ENCODE measurements around the gene ROCK2. TPM values are rescaled to one million over a fixed set of nuclear protein-coding genes. Genes with fewer than 3 reads are reported as not detected.

Gene ROCK2
- total RNA-seq, 1 experiment from 2014 or later, result 38.0 TPM

GRCh38 chr2:11388262-11389051, 44.0 kb upstream of the ROCK2 start:
- no peak overlapping the region for H3K4me3 ChIP-seq
- H3K27me3 ChIP-seq (ENCODE audit: insufficient read depth, low read depth), result no peaks in the 10 kb centered on the region
- H3K4me1 ChIP-seq (replicated peaks; ENCODE audit: insufficient read depth), result no peaks in the 10 kb centered on the region
- no peak overlapping the region for H2AFZ ChIP-seq
- no peaks in the 10 kb centered on the region for H3F3A ChIP-seq (ENCODE audit: insufficient read depth, low read depth)
- TF ChIP-seq CTCF (conservative IDR thresholded peaks at IDR 0.05) (no peak), EZH2 (IDR thresholded peaks at IDR 0.05; ENCODE audit: low read depth) (no peak)
- no peak overlapping the region for H3K4me2 ChIP-seq
- H3K36me3 ChIP-seq (ENCODE audit: low read depth), result no peaks in the 10 kb centered on the region
- DNase-seq, result no peak
- intact Hi-C loops (cut with micrococcal nuclease; ENCODE audit: unreplicated experiment), result no loop called here
- H3K79me2 ChIP-seq (ENCODE audit: low read depth), result no peaks in the 10 kb centered on the region
- BruUV-seq (replicated peaks), result no TSS peak
- no peaks in the 10 kb centered on the region for H4K20me1 ChIP-seq (ENCODE audit: insufficient read depth)
- CTCF ChIA-PET, result no interaction called here
- POLR2A ChIA-PET (ENCODE audit: unreplicated experiment), result no interaction called here
- no peaks in the 10 kb centered on the region for H3K9me3 ChIP-seq (ENCODE audit: insufficient read depth, low read depth)
- no peak overlapping the region for H3K27ac ChIP-seq
- H3K9me2 ChIP-seq (ENCODE audit: insufficient read depth), result no peaks in the 10 kb centered on the region

- CTCF ChIA-PET, result no interaction called here
Measured at GRCh38 chr2:11387843-11388242, 43.4 kb upstream of the ROCK2 start.

GRCh38 chr2:11387100-11387390, 42.6 kb upstream of the ROCK2 start:
- no peaks in the 10 kb centered on the region for H4K20me1 ChIP-seq (ENCODE audit: insufficient read depth)
- no peaks in the 10 kb centered on the region for H3K9me3 ChIP-seq (ENCODE audit: insufficient read depth, low read depth)
- H2AFZ ChIP-seq, result no peak overlapping the region
- no TSS peak for BruUV-seq (replicated peaks)
- H3K4me1 ChIP-seq (replicated peaks; ENCODE audit: insufficient read depth), result no peaks in the 10 kb centered on the region
- POLR2A ChIA-PET (ENCODE audit: unreplicated experiment), result no interaction called here
- H3F3A ChIP-seq (ENCODE audit: insufficient read depth, low read depth), result no peaks in the 10 kb centered on the region
- intact Hi-C loops (cut with micrococcal nuclease; ENCODE audit: unreplicated experiment), result no loop called here
- H3K27ac ChIP-seq, result no peak overlapping the region
- H3K36me3 ChIP-seq (ENCODE audit: low read depth), result no peaks in the 10 kb centered on the region
- H3K27me3 ChIP-seq (ENCODE audit: insufficient read depth, low read depth), result no peaks in the 10 kb centered on the region
- H3K79me2 ChIP-seq (ENCODE audit: low read depth), result no peaks in the 10 kb centered on the region
- CTCF ChIA-PET, result interaction anchor here (0.5 kb wide), 1 partner anchor 692 kb away, joined by 4 read pairs; no protein-coding TSS in a partner anchor
- no peak for DNase-seq
- no peak overlapping the region for H3K4me3 ChIP-seq
- no peak for TF ChIP-seq EZH2 (IDR thresholded peaks at IDR 0.05; ENCODE audit: low read depth)
- no peak for TF ChIP-seq CTCF (conservative IDR thresholded peaks at IDR 0.05)
- no peaks in the 10 kb centered on the region for H3K9me2 ChIP-seq (ENCODE audit: insufficient read depth)
- no peak overlapping the region for H3K4me2 ChIP-seq

More at GRCh38 chr2:11387843-11388242, 43.4 kb upstream of the ROCK2 start:
- Histone ChIP-seq H2AFZ (no peak overlapping the region), H3K4me2 (no peak overlapping the region), H4K20me1 (ENCODE audit: insufficient read depth) (no peaks in the 10 kb centered on the region), H3K27me3 (ENCODE audit: insufficient read depth, low read depth) (no peaks in the 10 kb centered on the region), H3K4me1 (replicated peaks; ENCODE audit: insufficient read depth) (no peaks in the 10 kb centered on the region), H3K4me3 (no peak overlapping the region), H3K9me2 (ENCODE audit: insufficient read depth) (no peaks in the 10 kb centered on the region), H3K79me2 (ENCODE audit: low read depth) (no peaks in the 10 kb centered on the region), H3K36me3 (ENCODE audit: low read depth) (no peaks in the 10 kb centered on the region), H3K27ac (no peak overlapping the region), H3F3A (ENCODE audit: insufficient read depth, low read depth) (no peaks in the 10 kb centered on the region), H3K9me3 (ENCODE audit: insufficient read depth, low read depth) (no peaks in the 10 kb centered on the region)
- BruUV-seq (replicated peaks), result no TSS peak
- no peak for DNase-seq
- TF ChIP-seq CTCF (conservative IDR thresholded peaks at IDR 0.05) (no peak), EZH2 (IDR thresholded peaks at IDR 0.05; ENCODE audit: low read depth) (no peak)
- POLR2A ChIA-PET (ENCODE audit: unreplicated experiment), result no interaction called here
- intact Hi-C loops (cut with micrococcal nuclease; ENCODE audit: unreplicated experiment), result no loop called here

Data from PC-9 (cell line).